GM12878 (cell line): ENCODE data around the gene FAM216A. TPM values are rescaled to one million over a fixed set of nuclear protein-coding genes. Genes with fewer than 3 reads are reported as not detected.

ENCODE experiments used
- ATAC-seq: fragments of 200-7000 bp; cut with Tn5 transposase; 3 replicates; pipeline ENCODE4 v1.9.1; 2020; ENCODE audit warnings: mild to moderate bottlenecking, moderate library complexity
- BruUV-seq: library from RNA; stranded (reverse); fragments of 400-500 nt; replicated peaks from 2 replicates; lab custom pipeline; 2021; lab: Mats Ljungman, UMichigan
- CTCF ChIA-PET: fragments of 300-600 bp; sonication (Branson Sonifier 250); formaldehyde crosslinking; extraction: SDS; loops from one replicate; lab custom pipeline; 2021; ENCODE audit warnings: inconsistent platforms; lab: Yijun Ruan, JAX
- POLR2A ChIA-PET: fragments of 350-600 bp; formaldehyde crosslinking; extraction: SDS; loops from one replicate; lab custom pipeline; 2021; ENCODE audit warnings: inconsistent platforms; lab: Charles Lee
- RAD21 ChIA-PET: fragments of 300-600 bp; sonication (Branson Sonifier 250); formaldehyde crosslinking; loops from one replicate; lab custom pipeline; 2023; ENCODE audit warnings: antibody characterized with exemption; ENCODE audit not compliant: unreplicated experiment; lab: Charles Lee
- SMC1A ChIA-PET: fragments of 300-600 bp; sonication (Branson Sonifier 250); formaldehyde crosslinking; loops from one replicate; lab custom pipeline; 2023; ENCODE audit not compliant: unreplicated experiment, uncharacterized antibody; lab: Charles Lee
- DNase-seq: peaks from one replicate; pipeline ENCODE4 v3.0.0-alpha.2; 2011; ENCODE audit warnings: low read depth, low spot score
- FAIRE-seq: peaks from 3 replicates; lab custom pipeline; 2011; peaks lifted over from hg19 to GRCh38; lab: Jason Lieb, UNC
- H2AFZ ChIP-seq: 2 replicates; pipeline ENCODE4 v1.6.0; 2011; ENCODE audit warnings: low read depth, low read length, control low read depth; ENCODE audit not compliant: control insufficient read depth
- H3K27ac ChIP-seq: 2 replicates; pipeline ENCODE4 v1.5.1; 2011; ENCODE audit warnings: control low read depth; ENCODE audit not compliant: control insufficient read depth, insufficient read depth
- H3K27me3 ChIP-seq, 2 experiments: replicated peaks in 1 of 2; 2 replicates each; pipeline versions ENCODE4 v1.6.0 to v1.6.1; 2011; ENCODE audit warnings: low read length in 1 of 2; ENCODE audit not compliant: control insufficient read depth in 2 of 2, insufficient read depth in 2 of 2
- H3K36me3 ChIP-seq, 2 experiments: 2 replicates each; pipeline ENCODE4 v1.5.1; 2011; ENCODE audit warnings: low read length in 1 of 2; ENCODE audit not compliant: control insufficient read depth in 2 of 2, insufficient read depth in 2 of 2
- H3K4me1 ChIP-seq: 2 replicates; pipeline ENCODE4 v1.6.1; 2011; ENCODE audit warnings: mild to moderate bottlenecking, low read length, moderate library complexity, mixed read lengths; ENCODE audit not compliant: control insufficient read depth, insufficient read depth
- H3K4me2 ChIP-seq: 2 replicates; pipeline ENCODE4 v1.6.0; 2011; ENCODE audit warnings: control low read depth; ENCODE audit not compliant: control insufficient read depth, insufficient read depth
- H3K4me3 ChIP-seq: fragments of 200-600 bp; sonication (generic); 2 replicates; pipeline ENCODE4 v1.5.1; 2016
- H3K79me2 ChIP-seq: 2 replicates; pipeline ENCODE4 v1.6.0; 2011; ENCODE audit warnings: low read length; ENCODE audit not compliant: control insufficient read depth, insufficient read depth
- H3K9ac ChIP-seq: 2 replicates; pipeline ENCODE4 v1.8.0; 2011; ENCODE audit warnings: low read length, control low read depth, mixed read lengths; ENCODE audit not compliant: control insufficient read depth, insufficient read depth
- H3K9me3 ChIP-seq: replicated peaks from 3 replicates; pipeline ENCODE4 v1.5.1; 2011; ENCODE audit warnings: mild to moderate bottlenecking, low read length; ENCODE audit not compliant: control insufficient read depth, insufficient read depth
- H4K20me1 ChIP-seq: 2 replicates; pipeline ENCODE4 v1.6.0; 2011; ENCODE audit not compliant: control insufficient read depth, insufficient read depth
- CBX5 ChIP-seq: sonication (generic); IDR thresholded peaks from 2 replicates; pipeline ENCODE4 v1.6.1; 2016; ENCODE audit warnings: low read depth, moderate library complexity, mild to moderate bottlenecking, inconsistent platforms
- CEBPB ChIP-seq, 2 experiments: fragments of 150-350 bp in 1 of 2; IDR thresholded peaks; 2 replicates each; pipeline ENCODE4 v1.6.1; 2012 to 2014; ENCODE audit warnings: low read depth in 2 of 2, low read length in 2 of 2, borderline replicate concordance in 1 of 2, inconsistent platforms in 1 of 2
- EGR1 ChIP-seq, 2 experiments: IDR thresholded peaks; 1 replicate in 1 of 2; 2 replicates in 1 of 2; pipeline ENCODE4 v1.6.1; 2011 to 2012; ENCODE audit warnings: low read depth in 2 of 2, low read length in 2 of 2, borderline replicate concordance in 1 of 2, mild to moderate bottlenecking in 1 of 2, moderate library complexity in 1 of 2
- EP300 ChIP-seq, 2 experiments: fragments of 150-350 bp in 1 of 2; IDR thresholded peaks; 2 replicates each; pipeline ENCODE4 v1.6.1; 2011 to 2012; ENCODE audit warnings: low read depth in 2 of 2, low read length in 2 of 2, borderline replicate concordance in 1 of 2, improper control_type of control experiment in 1 of 2, inconsistent platforms in 1 of 2; ENCODE audit not compliant: control insufficient read depth in 1 of 2
- IRF4 ChIP-seq: IDR thresholded peaks from 2 replicates; pipeline ENCODE4 v1.6.1; 2011; ENCODE audit warnings: low read depth, low read length
- MTA3 ChIP-seq: IDR thresholded peaks from 2 replicates; pipeline ENCODE4 v1.6.1; 2012; ENCODE audit warnings: low read length, inconsistent platforms, borderline replicate concordance
- POLR2AphosphoS2 ChIP-seq: IDR thresholded peaks from 2 replicates; pipeline ENCODE4 v1.6.1; 2011; ENCODE audit warnings: low read depth, mild to moderate bottlenecking, low read length, improper control_type of control experiment, moderate library complexity
- SMAD5 ChIP-seq: IDR thresholded peaks from 2 replicates; pipeline ENCODE4 v1.6.1; 2016; ENCODE audit warnings: antibody characterized with exemption, low read depth
- ZNF207 ChIP-seq: fragments of 450-650 bp; IDR thresholded peaks from 2 replicates; pipeline ENCODE4 v1.6.1; 2014; ENCODE audit warnings: antibody characterized with exemption, mild to moderate bottlenecking, borderline replicate concordance
- ZNF274 ChIP-seq: IDR thresholded peaks from one replicate; pipeline ENCODE4 v1.8.0; 2011; ENCODE audit not compliant: insufficient read length, insufficient read depth
- WGBS: methylation state at CpG from one replicate; pipeline ENCODE4 v1.1.6; 2016; ENCODE audit warnings: low lambda C conversion rate; ENCODE audit not compliant: insufficient replicate concordance, insufficient coverage; ENCODE audit errors: missing lambda C conversion rate; 5-methylcytosine and 5-hydroxymethylcytosine counted together
- in situ Hi-C: fragments of 300-500 bp; cut with MboI; formaldehyde crosslinking; loops from 9 replicates; pipeline ENCODE4 v1.14.3; 2018; ENCODE audit warnings: mixed read lengths
- intact Hi-C: fragments of 100-400 bp; cut with micrococcal nuclease; formaldehyde crosslinking; loops from one replicate; pipeline ENCODE4 v1.14.2; 2022; ENCODE audit not compliant: unreplicated experiment
- polyA plus RNA-seq, 11 experiments: library from polyadenylated mRNA; depleted of rRNA in 4 of 11; unstranded in 6 of 11; stranded (reverse) in 5 of 11; fragments of >200 nt; fragmentation: Nextera tagmentation in 4 of 11; fragmentation: Illumina TruSeq in 1 of 11; extraction: Ambion mirVana in 4 of 11; extraction: Trizol in 1 of 11; gene quantifications; 1 replicate in 1 of 11; 2 replicates in 10 of 11; pipeline versions ENCODE4 v1.2.1 to v1.2.3, GENCODE V29; 2011 to 2016; ENCODE audit warnings: inconsistent platforms in 2 of 11, missing spikeins in 2 of 11, low read depth in 1 of 11
- total RNA-seq, 4 experiments: library from RNA; depleted of rRNA in 3 of 4; stranded (reverse); fragments of >200 nt in 3 of 4; fragmentation: Illumina TruSeq in 1 of 4; extraction: Trizol in 1 of 4; gene quantifications; 2 replicates each; pipeline versions ENCODE4 v1.2.1 to v1.2.3, GENCODE V29; 2013 to 2021
- TF ChIP-seq, protein P1 (sequence below): IDR thresholded peaks from 2 replicates; pipeline ENCODE4 v1.6.1; 2011; ENCODE audit warnings: low read depth, mild to moderate bottlenecking, low read length, moderate library complexity, borderline replicate concordance; ENCODE audit errors: extremely low read depth
- TF ChIP-seq, protein P2 (sequence below): IDR thresholded peaks from 2 replicates; pipeline ENCODE4 v1.6.1; 2012; ENCODE audit warnings: mild to moderate bottlenecking, low read depth, low read length

FAM216A gene
- total and polyA plus RNA-seq, 10 of the 15 experiments (the other 5 are each of a cell fraction or from before 2014, with no cell fraction given) = 15.0 to 48.3 (median 35.0) TPM

DNA sequence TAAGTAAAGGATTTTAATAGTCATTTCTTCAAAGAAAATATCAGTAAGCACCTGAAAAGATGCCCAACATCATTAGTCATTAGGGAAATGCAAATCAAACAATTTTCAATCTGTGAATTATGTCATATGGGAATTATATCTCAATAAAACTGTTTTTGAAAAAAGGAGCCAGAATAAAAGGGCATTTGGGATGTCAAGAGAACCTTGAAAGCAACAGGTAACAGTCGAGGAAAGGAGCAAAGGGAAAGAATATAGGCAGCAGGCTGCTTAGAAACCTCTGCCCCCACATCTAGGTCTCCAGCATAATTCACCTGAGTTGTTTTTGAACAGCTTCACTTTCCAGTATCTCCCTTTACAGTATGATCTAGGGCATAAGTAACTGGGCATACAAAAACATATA, 45.7 kb downstream of the FAM216A start:
- Histone ChIP-seq H3K4me3 (no peak overlapping the region), H3K27me3 (no peaks in the 10 kb centered on the region), H2AFZ (no peak overlapping the region), H4K20me1 (no peaks in the 10 kb centered on the region), H3K9me3 (no peaks in the 10 kb centered on the region), H3K79me2 (no peaks in the 10 kb centered on the region), H3K27ac (no peak overlapping the region), H3K9ac (no peak overlapping the region), H3K4me1 (no peaks in the 10 kb centered on the region), H3K36me3 (no peaks in the 10 kb centered on the region), H3K4me2 (no peak overlapping the region)
- CTCF ChIA-PET = interaction anchor here (1.2 to 21.1 kb wide), 16 partner anchors 9 to 374 kb away, joined by 4 to 462 read pairs (median 6); partner anchors contain the start of genes ARPC3, FAM216A and GPN3
- no peak for ATAC-seq
- no peak for DNase-seq
- no TSS peak for BruUV-seq
- intact Hi-C loops = loop anchor here (5.0 kb wide), 3 partner anchors 33 to 373 kb away; no protein-coding TSS in a partner anchor
- 44% methylated on average over 1 of the region's 1 CpG for WGBS
- RAD21 ChIA-PET = interaction anchor here (1.3 to 5.5 kb wide), 10 partner anchors 12 to 85 kb away, joined by 4 to 153 read pairs (median 13); partner anchors contain the start of gene ARPC3
- no peak for TF ChIP-seq CBX5
- SMC1A ChIA-PET = interaction anchor here (0.8 to 26.9 kb wide), 15 partner anchors 8 to 106 kb away, joined by 3 to 492 read pairs (median 7); no protein-coding TSS in a partner anchor
- in situ Hi-C loops = loop anchor here (5.0 kb wide), 1 partner anchor 88 kb away; no protein-coding TSS in a partner anchor
- POLR2A ChIA-PET = interaction anchor here (0.9 to 4.7 kb wide), 7 partner anchors 11 to 86 kb away, joined by 3 to 31 read pairs (median 7); partner anchors contain the start of gene ARPC3
- FAIRE-seq = no peak

DNA sequence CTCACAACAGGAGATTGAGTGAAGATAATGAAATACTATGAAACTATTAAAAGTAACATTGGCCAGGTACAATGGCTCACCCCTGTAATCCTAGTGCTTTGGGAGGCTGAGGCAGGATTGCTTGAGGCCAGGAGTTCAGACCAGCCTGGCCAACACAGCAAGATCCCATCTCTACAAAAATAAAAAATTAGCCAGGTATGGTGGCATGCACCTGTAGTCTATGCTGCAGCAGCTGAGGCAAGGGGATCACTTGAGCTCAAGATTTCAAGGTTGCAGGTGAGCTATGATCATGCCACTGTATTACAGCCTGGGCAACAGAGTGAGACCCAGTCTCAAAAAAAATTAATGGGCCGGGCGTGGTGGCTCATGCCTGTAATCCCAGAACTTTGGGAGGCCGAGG, 48.4 kb downstream of the FAM216A start:
- CTCF ChIA-PET = interaction anchor here (21.1 kb wide), 1 partner anchor 81 kb away, joined by 462 read pairs; no protein-coding TSS in a partner anchor
- in situ Hi-C loops = no loop called here
- TF ChIP-seq, protein P1, sequence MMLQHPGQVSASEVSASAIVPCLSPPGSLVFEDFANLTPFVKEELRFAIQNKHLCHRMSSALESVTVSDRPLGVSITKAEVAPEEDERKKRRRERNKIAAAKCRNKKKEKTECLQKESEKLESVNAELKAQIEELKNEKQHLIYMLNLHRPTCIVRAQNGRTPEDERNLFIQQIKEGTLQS = no peak
- TF ChIP-seq POLR2AphosphoS2 = no peak
- TF ChIP-seq SMAD5 = no peak
- no peak for TF ChIP-seq ZNF207
- TF ChIP-seq IRF4 = no peak
- no peak for TF ChIP-seq CEBPB (IDR thresholded peaks at IDR 0.05; ENCODE audit: borderline replicate concordance in 1 of 2, low read depth in 2 of 2, low read length in 2 of 2)
- no peak for TF ChIP-seq ZNF274
- no peak for TF ChIP-seq MTA3
- no peak for TF ChIP-seq EP300 (IDR thresholded peaks at IDR 0.05; ENCODE audit: borderline replicate concordance in 1 of 2, control insufficient read depth in 1 of 2, low read depth in 2 of 2, low read length in 2 of 2)
- TF ChIP-seq, protein P2, sequence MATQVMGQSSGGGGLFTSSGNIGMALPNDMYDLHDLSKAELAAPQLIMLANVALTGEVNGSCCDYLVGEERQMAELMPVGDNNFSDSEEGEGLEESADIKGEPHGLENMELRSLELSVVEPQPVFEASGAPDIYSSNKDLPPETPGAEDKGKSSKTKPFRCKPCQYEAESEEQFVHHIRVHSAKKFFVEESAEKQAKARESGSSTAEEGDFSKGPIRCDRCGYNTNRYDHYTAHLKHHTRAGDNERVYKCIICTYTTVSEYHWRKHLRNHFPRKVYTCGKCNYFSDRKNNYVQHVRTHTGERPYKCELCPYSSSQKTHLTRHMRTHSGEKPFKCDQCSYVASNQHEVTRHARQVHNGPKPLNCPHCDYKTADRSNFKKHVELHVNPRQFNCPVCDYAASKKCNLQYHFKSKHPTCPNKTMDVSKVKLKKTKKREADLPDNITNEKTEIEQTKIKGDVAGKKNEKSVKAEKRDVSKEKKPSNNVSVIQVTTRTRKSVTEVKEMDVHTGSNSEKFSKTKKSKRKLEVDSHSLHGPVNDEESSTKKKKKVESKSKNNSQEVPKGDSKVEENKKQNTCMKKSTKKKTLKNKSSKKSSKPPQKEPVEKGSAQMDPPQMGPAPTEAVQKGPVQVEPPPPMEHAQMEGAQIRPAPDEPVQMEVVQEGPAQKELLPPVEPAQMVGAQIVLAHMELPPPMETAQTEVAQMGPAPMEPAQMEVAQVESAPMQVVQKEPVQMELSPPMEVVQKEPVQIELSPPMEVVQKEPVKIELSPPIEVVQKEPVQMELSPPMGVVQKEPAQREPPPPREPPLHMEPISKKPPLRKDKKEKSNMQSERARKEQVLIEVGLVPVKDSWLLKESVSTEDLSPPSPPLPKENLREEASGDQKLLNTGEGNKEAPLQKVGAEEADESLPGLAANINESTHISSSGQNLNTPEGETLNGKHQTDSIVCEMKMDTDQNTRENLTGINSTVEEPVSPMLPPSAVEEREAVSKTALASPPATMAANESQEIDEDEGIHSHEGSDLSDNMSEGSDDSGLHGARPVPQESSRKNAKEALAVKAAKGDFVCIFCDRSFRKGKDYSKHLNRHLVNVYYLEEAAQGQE = no peak
- no peak for TF ChIP-seq EGR1 (IDR thresholded peaks at IDR 0.05; ENCODE audit: borderline replicate concordance in 1 of 2, low read depth in 2 of 2, low read length in 2 of 2)

More for the DNA sequence above, 48.4 kb downstream of the FAM216A start:
- ChIA-PET POLR2A (no interaction called here), RAD21 (interaction anchor here (2.1 to 5.5 kb wide), 2 partner anchors 27 to 83 kb away, joined by 7 to 153 read pairs; no protein-coding TSS in a partner anchor), SMC1A (interaction anchor here (11.7 to 26.9 kb wide), 2 partner anchors 14 to 82 kb away, joined by 162 to 492 read pairs; no protein-coding TSS in a partner anchor)
- no peak overlapping the region for H3K9ac ChIP-seq
- no peak overlapping the region for H3K27ac ChIP-seq
- no peaks in the 10 kb centered on the region for H4K20me1 ChIP-seq
- no peak overlapping the region for H3K4me2 ChIP-seq
- no peak overlapping the region for H2AFZ ChIP-seq
- no peaks in the 10 kb centered on the region for H3K79me2 ChIP-seq
- WGBS = 81% methylated on average over 3 of the region's 3 CpGs
- FAIRE-seq (no peak), DNase-seq (no peak), ATAC-seq (no peak)
- no peak overlapping the region for H3K4me3 ChIP-seq
- H3K4me1 ChIP-seq = no peaks in the 10 kb centered on the region
- BruUV-seq = no TSS peak
- H3K27me3 ChIP-seq = no peaks in the 10 kb centered on the region
- no peaks in the 10 kb centered on the region for H3K36me3 ChIP-seq
- H3K9me3 ChIP-seq = no peaks in the 10 kb centered on the region
- intact Hi-C loops = no loop called here
